OCI-LY7 (cell line): ENCODE measurements around the gene ULK1. TPM values are rescaled to one million over a fixed set of nuclear protein-coding genes. Genes with fewer than 3 reads are reported as not detected.

Experiments used
- BruUV-seq: library from RNA; stranded (reverse); fragments of 400-500 nt; replicated peaks from 2 replicates; lab custom pipeline; 2021; lab: Mats Ljungman, UMichigan
- CTCF ChIA-PET: fragments of 300-600 bp; sonication (Branson Sonifier 250); formaldehyde crosslinking; loops from one replicate; lab custom pipeline; 2022; ENCODE audit warnings: antibody characterized with exemption; ENCODE audit not compliant: unreplicated experiment; lab: Charles Lee
- POLR2A ChIA-PET: fragments of 300-600 bp; sonication (Branson Sonifier 250); formaldehyde crosslinking; loops from one replicate; lab custom pipeline; 2022; ENCODE audit warnings: antibody characterized with exemption; lab: Charles Lee
- DNase-seq: peaks from one replicate; pipeline ENCODE4 v3.0.0-alpha.2; 2015; ENCODE audit warnings: low spot score
- H2AFZ ChIP-seq: fragments of 200-600 bp; sonication (generic), shearing (Covaris generic); 2 replicates; pipeline ENCODE4 v1.6.1; 2014; ENCODE audit warnings: mild to moderate bottlenecking, antibody characterized with exemption, low read length, moderate library complexity
- H3K27ac ChIP-seq: fragments of 200-600 bp; sonication (generic); 2 replicates; pipeline ENCODE4 v1.5.1; 2014; ENCODE audit warnings: mixed run types, low read depth, mild to moderate bottlenecking, moderate library complexity, low read length, inconsistent platforms; ENCODE audit not compliant: poor library complexity, severe bottlenecking
- H3K36me3 ChIP-seq: fragments of 200-600 bp; sonication (generic); 2 replicates; pipeline ENCODE4 v1.6.1; 2014; ENCODE audit warnings: mild to moderate bottlenecking, antibody characterized with exemption, low read length, moderate library complexity, mixed read lengths; ENCODE audit not compliant: insufficient read depth
- H3K4me1 ChIP-seq: fragments of 200-600 bp; sonication (generic); 2 replicates; pipeline ENCODE4 v1.5.1; 2014; ENCODE audit warnings: mild to moderate bottlenecking, low read length; ENCODE audit not compliant: insufficient read depth, poor library complexity, severe bottlenecking
- H3K4me2 ChIP-seq: fragments of 200-600 bp; sonication (generic); 2 replicates; pipeline ENCODE4 v1.6.1; 2014; ENCODE audit warnings: mild to moderate bottlenecking, low read length
- H3K4me3 ChIP-seq: fragments of 200-600 bp; sonication (generic); 2 replicates; pipeline ENCODE4 v1.5.1; 2014; ENCODE audit warnings: mild to moderate bottlenecking, low read depth, low read length; ENCODE audit not compliant: poor library complexity, severe bottlenecking
- H3K79me2 ChIP-seq: fragments of 200-600 bp; sonication (generic); 2 replicates; pipeline ENCODE4 v1.6.1; 2016; ENCODE audit warnings: low read depth, mild to moderate bottlenecking, low read length, moderate library complexity, mixed read lengths; ENCODE audit not compliant: insufficient read depth
- H3K9me2 ChIP-seq: fragments of 200-600 bp; sonication (generic); 2 replicates; pipeline ENCODE4 v1.6.1; 2016; ENCODE audit warnings: mild to moderate bottlenecking, low read length, mixed read lengths; ENCODE audit not compliant: insufficient read depth
- H3K9me3 ChIP-seq: fragments of 200-600 bp; sonication (generic); 2 replicates; pipeline ENCODE4 v1.6.1; 2014; ENCODE audit warnings: mild to moderate bottlenecking, mixed run types, low read length, mixed read lengths
- H4K20me1 ChIP-seq: fragments of 200-600 bp; sonication (generic); 2 replicates; pipeline ENCODE4 v1.6.1; 2014; ENCODE audit warnings: mild to moderate bottlenecking, antibody characterized with exemption, low read length, moderate library complexity, mixed read lengths; ENCODE audit not compliant: insufficient read depth
- EZH2phosphoT487 ChIP-seq: fragments of 200-600 bp; sonication (generic); IDR thresholded peaks from 2 replicates; pipeline ENCODE4 v1.6.1; 2018; ENCODE audit warnings: low read depth, borderline replicate concordance, mild to moderate bottlenecking, mixed run types, antibody characterized with exemption, low read length, moderate library complexity, mixed read lengths
- intact Hi-C: fragments of 100-400 bp; cut with micrococcal nuclease; formaldehyde crosslinking; loops from one replicate; pipeline ENCODE4 v1.10.0; 2022; ENCODE audit not compliant: unreplicated experiment
- total RNA-seq, 2 experiments: library from RNA; depleted of rRNA in 1 of 2; stranded (reverse); fragments of >200 nt in 1 of 2; shearing (Covaris generic) in 1 of 2; gene quantifications; 2 replicates each; pipeline ENCODE4 v1.2.3, GENCODE V29; 2014 to 2022
- TF ChIP-seq, protein P1 (sequence below): fragments of 200-600 bp; sonication (generic); conservative IDR thresholded peaks from 2 replicates; pipeline ENCODE4 v1.5.1; 2014; ENCODE audit warnings: mild to moderate bottlenecking, antibody characterized with exemption, low read length, moderate library complexity, mixed read lengths

The ULK1 gene
- total RNA-seq, 2 experiments from 2014 or later: 4.3 to 15.5 TPM

DNA sequence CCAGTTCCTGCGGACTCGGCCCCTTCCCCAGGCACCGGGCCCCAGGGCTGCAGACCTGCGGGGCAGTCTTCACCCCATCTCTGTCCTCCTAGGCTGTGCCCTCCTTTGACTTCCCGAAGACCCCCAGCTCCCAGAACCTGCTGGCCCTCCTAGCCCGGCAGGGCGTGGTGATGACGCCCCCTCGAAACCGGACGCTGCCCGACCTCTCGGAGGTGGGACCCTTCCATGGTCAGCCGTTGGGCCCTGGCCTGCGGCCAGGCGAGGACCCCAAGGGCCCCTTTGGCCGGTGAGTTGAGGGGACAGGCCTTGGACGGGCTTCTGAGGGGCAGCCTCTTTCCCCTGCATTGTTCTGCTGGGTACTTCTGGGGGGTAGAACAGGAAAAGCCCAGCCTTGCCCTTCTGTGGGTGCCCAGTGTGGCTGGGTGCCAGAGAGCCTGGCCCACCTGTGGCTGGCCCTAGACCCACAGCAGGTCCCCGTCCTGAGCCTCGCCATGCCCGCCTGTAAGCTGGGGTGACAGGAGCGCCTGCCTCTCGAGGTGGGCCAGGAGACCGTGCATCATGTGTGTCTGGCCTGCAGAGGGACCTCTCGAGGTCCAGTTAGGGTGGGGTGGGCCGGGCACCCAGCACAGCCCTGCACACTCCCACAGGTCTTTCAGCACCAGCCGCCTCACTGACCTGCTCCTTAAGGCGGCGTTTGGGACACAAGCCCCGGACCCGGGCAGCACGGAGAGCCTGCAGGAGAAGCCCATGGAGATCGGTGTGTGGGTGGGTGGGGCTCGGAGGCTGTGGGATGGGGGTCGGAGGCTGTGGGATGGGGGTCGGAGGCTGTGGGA lies 22.1 kb downstream of the ULK1 start:
- no peaks in the 10 kb centered on the region for H3K4me1 ChIP-seq
- DNase-seq: no peak
- BruUV-seq: no TSS peak

DNA sequence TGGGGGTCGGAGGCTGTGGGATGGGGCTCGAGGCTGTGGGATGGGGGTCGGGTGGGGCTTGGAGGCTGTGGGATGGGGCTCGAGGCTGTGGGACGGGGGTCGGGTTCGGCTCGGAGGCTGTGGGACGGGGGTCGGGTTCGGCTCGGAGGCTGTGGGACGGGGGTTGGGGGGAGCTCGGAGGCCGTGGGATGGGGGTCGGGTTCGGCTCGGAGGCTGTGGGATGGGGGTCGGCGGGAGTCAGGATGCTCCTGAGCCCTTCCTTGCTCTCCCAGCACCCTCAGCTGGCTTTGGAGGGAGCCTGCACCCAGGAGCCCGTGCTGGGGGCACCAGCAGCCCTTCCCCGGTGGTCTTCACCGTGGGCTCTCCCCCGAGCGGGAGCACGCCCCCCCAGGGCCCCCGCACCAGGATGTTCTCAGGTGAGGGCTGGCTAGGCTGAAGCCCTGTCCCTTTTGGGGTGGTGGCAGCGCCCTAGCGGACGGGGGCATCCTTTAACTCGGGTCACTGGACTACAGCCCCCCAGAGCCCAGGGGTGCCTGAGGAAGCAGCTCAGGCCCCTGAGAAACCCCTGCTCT lies 22.8 kb downstream of the ULK1 start:
- no peaks in the 10 kb centered on the region for H3K9me2 ChIP-seq
- ChIA-PET POLR2A (no interaction called here), CTCF (no interaction called here)
- no peaks in the 10 kb centered on the region for H3K36me3 ChIP-seq
- no peak overlapping the region for H3K27ac ChIP-seq
- intact Hi-C loops: no loop called here
- H3K4me3 ChIP-seq: no peak overlapping the region
- H4K20me1 ChIP-seq: no peaks in the 10 kb centered on the region; the same call in 1 of the 2 replicates
- TF ChIP-seq EZH2phosphoT487: no peak
- TF ChIP-seq, protein P1, sequence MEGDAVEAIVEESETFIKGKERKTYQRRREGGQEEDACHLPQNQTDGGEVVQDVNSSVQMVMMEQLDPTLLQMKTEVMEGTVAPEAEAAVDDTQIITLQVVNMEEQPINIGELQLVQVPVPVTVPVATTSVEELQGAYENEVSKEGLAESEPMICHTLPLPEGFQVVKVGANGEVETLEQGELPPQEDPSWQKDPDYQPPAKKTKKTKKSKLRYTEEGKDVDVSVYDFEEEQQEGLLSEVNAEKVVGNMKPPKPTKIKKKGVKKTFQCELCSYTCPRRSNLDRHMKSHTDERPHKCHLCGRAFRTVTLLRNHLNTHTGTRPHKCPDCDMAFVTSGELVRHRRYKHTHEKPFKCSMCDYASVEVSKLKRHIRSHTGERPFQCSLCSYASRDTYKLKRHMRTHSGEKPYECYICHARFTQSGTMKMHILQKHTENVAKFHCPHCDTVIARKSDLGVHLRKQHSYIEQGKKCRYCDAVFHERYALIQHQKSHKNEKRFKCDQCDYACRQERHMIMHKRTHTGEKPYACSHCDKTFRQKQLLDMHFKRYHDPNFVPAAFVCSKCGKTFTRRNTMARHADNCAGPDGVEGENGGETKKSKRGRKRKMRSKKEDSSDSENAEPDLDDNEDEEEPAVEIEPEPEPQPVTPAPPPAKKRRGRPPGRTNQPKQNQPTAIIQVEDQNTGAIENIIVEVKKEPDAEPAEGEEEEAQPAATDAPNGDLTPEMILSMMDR: no peak
- no peaks in the 10 kb centered on the region for H3K9me3 ChIP-seq
- H2AFZ ChIP-seq: no peak overlapping the region
- no peak for DNase-seq
- H3K4me1 ChIP-seq: no peaks in the 10 kb centered on the region
- no peaks in the 10 kb centered on the region for H3K79me2 ChIP-seq
- no TSS peak for BruUV-seq
- no peak overlapping the region for H3K4me2 ChIP-seq

More for the DNA sequence above, 22.1 kb downstream of the ULK1 start:
- H3K4me3 ChIP-seq: no peak overlapping the region
- POLR2A ChIA-PET: no interaction called here
- no peak for TF ChIP-seq EZH2phosphoT487
- TF ChIP-seq, protein P1: no peak
- no peaks in the 10 kb centered on the region for H3K9me2 ChIP-seq
- no peak overlapping the region for H2AFZ ChIP-seq
- intact Hi-C loops: no loop called here
- no peaks in the 10 kb centered on the region for H3K79me2 ChIP-seq
- no peaks in the 10 kb centered on the region; the same call in 1 of the 2 replicates for H4K20me1 ChIP-seq
- CTCF ChIA-PET: no interaction called here
- H3K4me2 ChIP-seq: no peak overlapping the region
- H3K27ac ChIP-seq: no peak overlapping the region
- no peaks in the 10 kb centered on the region for H3K36me3 ChIP-seq
- H3K9me3 ChIP-seq: no peaks in the 10 kb centered on the region
